GM18951 (cell line): ENCODE measurements around the gene SLC25A40.

Experiments
- POLR2A ChIP-seq: IDR thresholded peaks from 4 replicates; pipeline ENCODE4 v1.6.1; 2011; ENCODE audit warnings: mild to moderate bottlenecking; ENCODE audit not compliant: insufficient read length, insufficient read depth; ENCODE audit errors: extremely low read depth
- in situ Hi-C: fragments of 300-500 bp; cut with MboI; formaldehyde crosslinking; loops from one replicate; pipeline ENCODE4 v1.12.0; 2022; ENCODE audit warnings: low sequenced_read_pairs, mixed read lengths, inconsistent platforms; ENCODE audit not compliant: unreplicated experiment

The SLC25A40 gene

GRCh38 chr7:87785368-87785995, 90.7 kb downstream of the SLC25A40 start:
- no peak for TF ChIP-seq POLR2A
- in situ Hi-C loops = no loop called here

GRCh38 chr7:87784424-87784823, 91.7 kb downstream of the SLC25A40 start:
- no peak for TF ChIP-seq POLR2A
- in situ Hi-C loops = no loop called here
